HG03060 (cell line): ENCODE results near the gene SUZ12.
"Not testable (repeated sequence)": the region's sequence is repeated elsewhere in the genome, so short reads cannot be mapped to it uniquely, and the experiment has no call there.

Source experiments
- ATAC-seq: cut with Tn5 transposase; IDR thresholded peaks from one replicate; pipeline ENCODE4 v1.9.1; 2021; ENCODE audit warnings: low read depth, moderate number of reproducible peaks; ENCODE audit not compliant: unreplicated experiment

Gene SUZ12

DNA sequence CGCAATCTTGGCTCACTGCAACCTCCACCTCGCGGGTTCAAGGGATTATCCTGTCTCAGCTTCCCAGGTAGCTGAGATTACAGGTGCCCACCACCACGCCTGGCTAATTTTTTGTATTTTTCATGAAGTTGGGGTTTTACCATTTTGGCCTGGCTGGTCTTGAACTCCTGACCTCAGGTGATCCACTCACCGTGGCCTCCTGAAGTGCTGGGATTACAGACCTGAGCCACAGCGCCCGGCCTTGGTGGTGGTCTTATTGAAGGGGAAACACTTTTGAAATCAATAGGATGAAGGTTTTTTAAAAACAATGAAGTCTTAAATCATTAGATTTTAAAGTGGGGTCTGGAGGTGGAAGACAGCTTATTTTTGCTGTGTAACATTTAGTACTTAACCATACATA, 5.6 kb downstream of the SUZ12 start:
- ATAC-seq: not testable (repeated sequence)

- ATAC-seq: not testable (repeated sequence)
Observed at GRCh38 chr17:31951953-31952352, 15.1 kb downstream of the SUZ12 start.

DNA sequence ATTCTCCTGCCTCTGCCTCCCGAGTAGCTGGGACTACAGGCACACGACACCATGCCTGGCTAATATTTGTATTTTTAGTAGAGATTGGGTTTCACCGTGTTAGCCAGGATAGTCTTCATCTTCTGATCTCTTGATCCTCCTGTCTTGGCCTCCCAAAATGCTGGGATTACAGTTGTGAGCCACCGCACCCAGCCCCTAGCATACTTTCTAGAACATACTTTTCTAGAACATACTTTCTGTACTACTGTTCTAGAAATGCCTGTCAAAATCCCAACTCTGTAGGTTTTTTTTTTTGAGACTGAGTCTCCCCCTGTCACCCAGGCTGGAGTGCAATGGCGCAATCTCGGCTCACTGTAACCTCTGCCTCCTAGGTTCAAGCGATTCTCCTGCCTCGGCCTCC, 27.3 kb downstream of the SUZ12 start:
- ATAC-seq: not testable (repeated sequence)

- ATAC-seq: no peak
Observed at GRCh38 chr17:31967648-31968047, 30.8 kb downstream of the SUZ12 start.

GRCh38 chr17:31970416-31970815, 33.6 kb downstream of the SUZ12 start:
- ATAC-seq: not testable (repeated sequence)

- ATAC-seq: not testable (repeated sequence)
Observed at GRCh38 chr17:31974269-31975071, 37.7 kb downstream of the SUZ12 start.

GRCh38 chr17:31975391-31975790, 38.6 kb downstream of the SUZ12 start:
- ATAC-seq: not testable (repeated sequence)

DNA sequence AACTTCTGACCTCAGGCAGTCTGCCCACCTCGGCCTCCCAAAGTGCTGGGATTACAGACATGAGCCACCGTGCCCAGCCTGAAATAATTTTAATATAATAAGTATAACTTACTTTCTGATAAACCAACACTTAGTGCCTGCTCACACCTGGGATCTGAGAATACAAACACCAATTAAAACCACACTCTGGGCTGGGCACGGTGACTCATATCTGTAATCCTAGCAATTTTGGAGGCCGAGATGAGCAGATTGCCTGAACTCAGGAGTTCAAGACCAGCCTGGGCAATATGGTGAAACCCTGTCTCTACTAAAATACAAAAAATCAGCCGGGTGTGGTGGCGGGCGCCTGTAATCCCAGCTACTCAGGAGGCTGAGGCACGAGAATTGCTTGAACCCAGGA, 55.0 kb downstream of the SUZ12 start:
- not testable (repeated sequence) for ATAC-seq

DNA sequence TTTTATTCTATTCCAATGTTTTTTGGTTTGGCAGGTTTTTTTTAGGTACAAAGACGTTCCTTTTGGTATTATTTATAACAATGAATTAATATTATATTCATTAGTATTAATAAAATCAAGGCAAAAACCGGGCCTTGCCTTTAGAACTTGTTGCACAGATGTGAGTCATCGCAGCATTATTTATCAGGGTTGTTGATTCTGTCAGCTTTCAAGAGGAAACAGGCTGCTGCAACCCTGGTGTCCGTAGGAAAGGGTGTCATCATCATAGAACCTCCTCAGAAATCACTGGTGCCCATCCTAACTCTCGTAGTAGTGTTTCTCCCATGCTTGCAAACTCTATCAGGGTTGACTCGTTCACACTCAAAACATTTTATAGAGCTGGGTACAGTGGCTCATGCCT, 60.2 kb downstream of the SUZ12 start:
- ATAC-seq: no peak

DNA sequence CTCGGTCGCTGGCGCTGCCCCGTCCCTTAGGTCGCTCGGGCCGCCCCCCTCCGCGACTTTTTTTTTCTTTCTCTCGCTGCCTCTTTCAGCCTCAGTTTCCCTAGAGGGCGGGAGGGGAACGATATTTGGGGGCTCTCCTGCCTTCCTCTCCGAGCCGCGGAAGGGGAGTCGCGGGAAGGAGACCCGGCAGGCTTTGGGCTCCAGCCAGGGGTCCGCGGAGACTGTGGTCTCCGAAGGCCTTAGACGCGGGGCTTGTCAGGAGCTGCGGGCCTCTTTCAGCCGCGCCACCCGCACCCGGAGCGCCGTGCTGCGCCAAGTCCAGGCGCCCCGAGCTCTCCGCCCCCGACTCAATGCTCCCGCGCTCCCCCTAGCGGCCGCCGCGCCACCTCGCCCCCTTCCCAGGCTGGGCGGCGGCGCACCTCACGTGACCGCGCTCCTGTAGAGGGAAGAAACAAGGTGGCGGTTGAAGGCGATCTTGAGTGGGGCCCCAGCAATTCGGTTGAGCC, 70.2 kb downstream of the SUZ12 start, which contains the start of gene LRRC37B:
Gene LRRC37B (plus strand): TSS at position 427 of the 506 bp plus-strand sequence. CDS start 14,010 bp downstream, outside the sequence.
- no peak for ATAC-seq

GRCh38 chr17:32007463-32008298, 70.9 kb downstream of the SUZ12 start:
- no peak for ATAC-seq

DNA sequence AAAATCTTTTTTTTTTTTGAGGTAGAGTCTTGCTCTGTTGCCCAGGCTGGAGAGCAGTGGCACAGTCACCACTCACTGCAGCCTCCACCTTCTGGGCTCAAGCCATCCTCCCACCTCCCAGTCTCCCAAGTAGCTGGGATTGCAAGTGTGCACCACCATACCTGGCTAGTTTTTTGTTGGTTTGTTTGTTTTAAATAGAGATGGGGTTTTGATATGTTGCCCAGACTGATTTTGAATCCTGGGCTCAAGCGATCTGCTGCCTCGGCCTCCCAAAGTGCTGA, 72.4 kb downstream of the SUZ12 start:
- ATAC-seq: no peak

DNA sequence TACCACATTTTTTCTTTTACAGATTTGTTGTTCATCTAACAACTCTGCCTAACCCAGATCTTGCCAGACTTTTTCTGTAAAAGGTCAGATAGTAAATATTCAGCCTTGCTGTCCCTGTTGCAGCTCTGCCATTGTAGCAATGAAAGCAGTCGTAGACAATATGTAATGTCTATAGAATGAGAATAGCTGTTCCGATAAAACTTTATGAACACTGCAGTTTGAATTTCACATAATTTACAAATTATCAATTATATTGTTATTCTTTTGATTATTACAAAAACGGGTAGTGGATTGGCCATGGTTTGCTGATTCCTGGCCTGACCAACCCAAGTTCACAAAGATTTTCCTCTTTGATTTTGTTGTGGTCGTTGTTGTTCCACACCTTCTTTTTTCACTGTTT, 73.3 kb downstream of the SUZ12 start:
- no peak for ATAC-seq

GRCh38 chr17:32015245-32016013, 78.6 kb downstream of the SUZ12 start:
- ATAC-seq: no peak

GRCh38 chr17:32016231-32016630, 79.4 kb downstream of the SUZ12 start:
- no peak for ATAC-seq

GRCh38 chr17:32019228-32019627, 82.4 kb downstream of the SUZ12 start:
- ATAC-seq: no peak

DNA sequence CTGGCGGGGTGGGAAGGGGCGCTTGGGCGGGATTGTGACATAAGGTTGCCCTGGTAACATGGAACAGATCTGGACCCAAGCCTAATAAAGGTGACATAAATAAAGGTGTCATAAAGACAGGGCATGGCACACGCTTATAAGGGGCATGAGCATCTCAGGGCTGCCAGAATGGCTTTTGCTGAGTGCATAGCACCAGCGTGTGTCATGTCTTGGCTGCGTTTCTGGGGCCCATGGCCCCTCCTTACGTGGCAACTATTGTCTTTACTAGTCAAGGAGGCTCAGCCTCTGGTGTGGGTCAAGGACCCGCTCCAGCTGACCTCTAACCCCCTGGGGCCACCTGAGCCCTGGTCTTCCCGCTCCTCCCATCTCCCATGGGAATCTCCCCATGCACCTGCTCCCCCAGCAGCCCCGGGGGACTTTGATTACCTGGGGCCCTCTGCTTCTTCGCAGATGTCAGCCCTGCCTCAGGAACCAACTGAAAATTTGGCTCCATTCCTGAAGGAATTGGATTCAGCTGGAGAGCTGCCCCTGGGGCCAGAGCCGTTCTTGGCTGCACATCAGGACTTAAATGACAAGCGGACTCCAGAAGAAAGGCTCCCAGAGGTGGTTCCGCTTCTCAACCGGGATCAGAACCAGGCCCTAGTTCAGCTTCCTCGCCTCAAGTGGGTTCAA, 84.3 kb downstream of the SUZ12 start:
- ATAC-seq: no peak

- no peak for ATAC-seq
Observed at GRCh38 chr17:32021615-32021955, 84.8 kb downstream of the SUZ12 start.

DNA sequence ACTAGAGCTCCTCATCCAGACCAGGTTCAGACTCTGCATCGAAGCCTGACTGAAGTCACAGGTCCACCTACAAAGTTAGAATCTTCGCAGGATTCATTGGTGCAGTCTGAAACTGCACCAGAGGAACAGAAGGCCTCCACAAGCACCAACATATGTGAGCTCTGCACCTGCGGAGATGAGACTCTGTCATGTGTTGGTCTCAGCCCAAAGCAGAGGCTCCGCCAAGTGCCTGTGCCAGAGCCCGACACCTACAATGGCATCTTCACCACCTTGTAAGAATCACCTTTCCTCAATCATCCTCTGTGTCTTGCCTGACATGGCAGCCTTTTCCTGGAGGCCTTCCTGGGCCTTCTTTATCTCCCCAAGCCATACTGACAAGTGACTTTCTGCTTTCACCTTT, 85.7 kb downstream of the SUZ12 start:
- not testable (repeated sequence) for ATAC-seq

- not testable (repeated sequence) for ATAC-seq
Observed at GRCh38 chr17:32027271-32027670, 90.5 kb downstream of the SUZ12 start.
